HG03565 (cell line): ENCODE results near the gene TPRX1.

Experiments used
- ATAC-seq: cut with Tn5 transposase; IDR thresholded peaks from one replicate; pipeline ENCODE4 v1.9.1; 2021; ENCODE audit warnings: mild to moderate bottlenecking, moderate library complexity; ENCODE audit not compliant: unreplicated experiment

Gene TPRX1

DNA sequence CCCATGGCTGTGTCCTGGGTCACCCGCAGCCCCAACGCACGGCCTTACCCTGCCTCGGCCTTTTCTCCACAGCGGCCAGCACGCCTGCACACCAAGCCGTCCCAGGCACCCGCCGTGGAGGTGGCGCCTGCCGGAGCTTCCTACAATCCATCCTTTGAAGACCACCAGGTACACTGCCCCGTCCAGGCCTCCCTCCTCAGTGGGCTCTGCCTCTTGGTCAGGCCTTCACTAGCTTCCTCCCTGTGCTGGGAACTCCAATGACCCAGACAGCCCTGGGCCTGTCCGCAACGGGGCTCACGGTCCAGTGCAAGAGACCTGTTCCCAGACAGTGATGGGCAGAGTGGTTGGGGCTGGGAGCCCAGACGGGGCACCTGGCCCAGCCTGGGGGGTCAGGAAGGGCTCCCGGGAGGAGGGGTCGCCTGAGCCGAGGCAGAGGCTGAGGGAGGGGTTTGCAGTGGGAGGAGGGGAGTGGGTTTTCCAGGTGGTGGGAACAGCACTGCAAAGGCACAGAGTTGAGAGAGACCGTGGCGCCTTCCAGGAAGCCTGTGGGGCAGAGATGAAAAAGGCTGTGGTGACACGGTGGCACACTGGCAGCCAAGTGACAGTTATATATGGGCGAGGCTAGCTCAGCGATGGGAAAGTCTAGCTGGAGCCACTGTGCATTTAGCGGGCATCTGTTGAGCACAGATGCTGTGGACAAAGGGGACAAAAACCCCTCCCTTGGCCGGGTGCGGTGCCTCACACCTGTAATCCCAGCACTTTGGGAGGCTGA is 51.7 kb downstream of the TPRX1 start:
- no peak for ATAC-seq
